H4 (cell line): ENCODE data around the gene SMARCE1. TPM values are rescaled to one million over a fixed set of nuclear protein-coding genes. Genes with fewer than 3 reads are reported as not detected.
A peak's percentile ranks its signal among the peaks of the same experiment; 100 is the strongest.

ENCODE experiments used
- DNase-seq: peaks from one replicate; pipeline ENCODE4 v3.0.0-alpha.2; 2015; ENCODE audit warnings: low spot score
- total RNA-seq: library from RNA; depleted of rRNA; stranded (reverse); fragments of >200 nt; shearing (Covaris generic); gene quantifications from 2 replicates; pipeline ENCODE4 v1.2.3, GENCODE V29; 2014; rRNA removed

The SMARCE1 gene
- 68.5 and 92.5 TPM in 2 replicates for total RNA-seq

- DNase-seq = peak; percentile 24
Measured at GRCh38 chr17:40647624-40648383, at the start of gene SMARCE1. Gene SMARCE1, minus strand, starts transcription at chr17:40647818. Its CDS starts 2,016 bp downstream, at chr17:40645802.

DNA sequence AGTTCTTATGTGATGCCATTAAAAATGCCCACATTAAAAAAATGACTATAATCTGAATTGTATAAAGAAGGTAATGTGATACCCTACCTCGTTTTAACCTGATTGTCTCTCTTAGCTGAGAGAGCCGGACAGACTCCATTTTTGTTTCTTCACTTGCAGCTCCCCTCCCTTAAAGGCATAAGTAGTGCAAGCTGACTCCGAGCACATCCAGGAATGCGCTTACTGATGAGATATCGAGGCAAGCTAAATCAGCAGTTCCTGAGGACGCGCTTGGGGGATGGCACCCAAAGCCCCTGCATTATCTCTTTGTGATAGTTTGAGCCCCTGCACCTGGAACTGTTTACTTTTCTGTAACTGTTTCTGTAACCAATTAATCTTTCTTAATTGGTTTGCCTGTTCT, 49.7 kb upstream of the SMARCE1 start:
- DNase-seq = no peak

- DNase-seq = peak; percentile 48
Measured at GRCh38 chr17:40696651-40697072, 49.0 kb upstream of the SMARCE1 start.

GRCh38 chr17:40695874-40696472, 48.4 kb upstream of the SMARCE1 start:
- DNase-seq = peak; percentile 76

DNA sequence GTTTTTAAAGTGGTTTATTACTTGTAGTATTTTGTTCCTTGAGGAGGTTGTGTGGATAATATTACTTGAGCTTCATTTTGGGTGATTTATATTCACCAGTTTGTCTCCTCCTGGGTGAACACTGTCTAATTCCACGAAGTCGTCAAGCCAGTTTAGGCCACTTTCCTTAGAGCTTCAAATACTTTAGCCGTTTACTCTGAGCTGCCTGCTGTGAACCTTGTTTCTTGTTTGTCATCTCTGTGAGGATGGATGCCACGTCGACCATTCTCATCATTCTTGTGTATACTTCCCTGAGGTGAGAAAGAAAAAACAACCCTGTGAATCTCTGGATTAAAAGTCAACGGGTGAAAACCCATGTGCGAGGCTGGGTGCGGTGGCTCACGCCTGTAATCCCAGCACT, 47.0 kb upstream of the SMARCE1 start:
- no peak for DNase-seq

- DNase-seq = no peak
Measured at GRCh38 chr17:40687106-40687505, 39.5 kb upstream of the SMARCE1 start.

DNA sequence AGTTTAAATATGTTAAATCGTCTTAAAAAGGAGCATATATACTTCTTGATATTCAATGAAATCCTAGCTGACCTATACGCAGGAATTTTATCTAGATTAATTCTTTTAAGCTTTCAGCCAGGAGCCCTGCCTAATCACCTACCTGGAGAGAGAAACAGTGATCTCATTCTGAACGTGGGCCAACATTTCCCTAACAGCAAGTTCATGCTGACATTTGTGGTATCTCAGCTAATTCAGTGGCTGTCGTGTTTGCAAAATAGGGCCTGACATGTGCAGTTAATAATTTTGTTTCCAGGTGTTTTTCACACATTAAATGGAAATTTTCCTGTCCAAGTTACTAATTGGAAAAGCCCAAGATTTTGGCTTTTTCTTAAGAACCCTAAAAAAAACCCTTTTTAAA, 38.6 kb upstream of the SMARCE1 start:
- no peak for DNase-seq

DNA sequence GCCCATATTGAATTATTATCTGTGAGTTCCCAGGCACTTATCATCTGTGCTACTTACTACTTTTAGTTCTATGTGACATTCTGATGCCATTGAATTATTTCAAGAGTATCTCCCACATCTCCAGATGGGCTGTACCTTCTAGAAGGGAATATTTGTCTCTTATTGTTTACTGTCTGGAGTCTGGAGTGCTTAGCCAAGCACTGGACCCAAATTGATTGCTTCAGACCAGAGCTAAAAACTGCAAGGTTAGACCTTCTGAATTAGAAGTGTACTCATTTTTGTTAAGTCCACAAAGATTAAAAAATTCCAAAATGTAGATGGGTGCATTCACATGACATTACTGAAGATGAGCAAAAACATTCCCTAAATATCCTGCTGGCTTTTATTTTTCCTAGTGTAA, 33.4 kb upstream of the SMARCE1 start:
- DNase-seq = no peak

GRCh38 chr17:40679523-40679907, 31.9 kb upstream of the SMARCE1 start:
- no peak for DNase-seq

- DNase-seq = no peak
Measured at GRCh38 chr17:40678902-40679522, 31.4 kb upstream of the SMARCE1 start.

GRCh38 chr17:40675905-40676304, 28.3 kb upstream of the SMARCE1 start:
- DNase-seq = no peak

GRCh38 chr17:40672654-40673053, 25.0 kb upstream of the SMARCE1 start:
- no peak for DNase-seq

GRCh38 chr17:40671282-40671681, 23.7 kb upstream of the SMARCE1 start:
- DNase-seq = no peak

DNA sequence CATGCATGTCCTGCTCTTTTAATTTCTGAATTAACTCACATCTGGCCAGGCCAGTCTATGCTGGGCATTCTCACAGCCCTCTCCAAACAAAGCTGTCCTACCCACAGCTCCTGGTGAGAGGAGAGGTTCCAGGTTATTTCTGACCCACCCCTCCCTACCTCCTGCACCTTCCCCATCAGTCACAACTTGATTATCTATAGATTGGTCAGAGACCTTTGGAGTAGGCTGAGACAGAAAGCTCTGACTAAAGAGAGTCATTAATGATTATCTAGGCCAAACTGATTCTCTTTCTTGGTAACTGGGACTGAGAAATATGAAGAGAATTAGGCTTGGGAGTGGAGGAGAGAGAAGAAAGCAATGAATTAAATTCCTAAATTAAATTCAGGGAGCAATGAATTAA, 18.7 kb upstream of the SMARCE1 start:
- DNase-seq = no peak

DNA sequence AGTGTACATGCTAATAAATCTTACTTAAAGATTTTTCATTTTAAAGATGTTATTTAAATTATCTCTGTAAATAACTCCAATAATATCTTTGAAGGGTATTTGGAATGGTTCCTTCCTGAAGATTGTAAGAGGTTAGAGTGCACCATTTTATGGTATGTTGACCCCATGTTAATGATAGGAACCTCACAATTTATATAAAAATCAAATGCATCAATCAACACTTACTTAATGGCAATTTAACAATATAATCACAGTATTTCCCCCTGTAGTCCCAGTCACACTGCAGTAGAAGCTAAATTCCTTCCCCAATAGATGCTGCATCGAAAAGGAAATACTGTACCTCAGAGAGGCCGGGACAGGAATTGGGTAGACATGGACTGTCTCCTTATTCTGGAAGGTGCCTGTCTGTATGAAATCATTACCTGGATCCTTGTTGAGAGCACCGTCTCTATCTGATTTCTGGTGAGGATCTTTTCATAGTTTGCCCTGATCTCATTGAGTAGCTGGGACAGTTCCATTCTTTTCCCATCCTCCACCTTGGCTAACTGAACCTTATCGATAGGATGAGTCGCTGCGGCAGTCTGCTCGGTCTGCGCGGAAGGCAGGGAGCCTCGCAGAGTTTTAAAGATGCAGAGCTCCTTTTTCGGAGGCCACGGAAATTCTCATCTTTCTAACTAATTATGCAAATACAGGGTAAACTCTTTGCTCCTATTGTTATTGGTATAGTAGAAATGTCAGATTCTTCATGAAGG, 17.1 kb upstream of the SMARCE1 start, which contains the start of gene KRT222:
TSS of gene KRT222 (minus strand) at position 596 of the 752 bp plus-strand sequence. CDS start at position 518, 78 bp downstream.
- no peak for DNase-seq

DNA sequence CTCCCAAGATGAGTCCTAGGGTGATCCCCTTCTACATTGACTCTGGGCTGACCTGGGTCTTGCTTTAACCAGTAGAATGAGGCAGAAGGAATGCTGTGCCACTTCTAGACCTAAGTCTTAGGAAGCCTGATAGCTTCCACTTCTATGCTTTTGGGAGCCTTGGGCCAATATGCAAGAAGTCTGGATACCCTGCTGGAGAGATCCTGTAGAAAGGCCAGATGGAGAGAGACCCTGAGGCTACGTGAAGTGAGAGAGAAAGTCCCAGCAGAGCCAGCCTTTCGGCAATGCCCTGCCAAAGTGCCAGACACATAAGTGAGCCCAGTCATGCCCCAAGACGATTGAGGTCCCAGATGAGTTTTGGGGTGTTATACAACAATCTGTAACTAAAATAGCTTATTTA, 15.6 kb upstream of the SMARCE1 start:
- DNase-seq = no peak

- DNase-seq = no peak
Measured at GRCh38 chr17:40659911-40660310, 12.3 kb upstream of the SMARCE1 start.

DNA sequence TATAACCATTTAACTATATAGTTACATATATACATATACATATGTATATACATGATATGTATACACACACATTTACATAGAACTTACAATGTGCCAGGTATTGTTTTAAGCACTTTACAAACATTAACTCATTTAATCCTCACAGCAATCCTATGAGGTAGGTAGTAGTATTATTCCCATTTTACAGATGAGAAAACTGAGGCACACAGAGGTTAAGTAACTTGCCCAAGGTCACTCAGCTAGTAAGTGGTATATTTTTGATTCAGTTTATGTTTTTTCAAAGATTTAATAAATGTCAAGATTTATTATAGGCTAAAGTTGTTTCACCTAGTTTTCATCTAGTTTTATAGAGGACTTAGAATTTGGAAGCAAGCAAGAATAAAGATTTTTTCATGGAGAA, 10.8 kb upstream of the SMARCE1 start:
- no peak for DNase-seq

DNA sequence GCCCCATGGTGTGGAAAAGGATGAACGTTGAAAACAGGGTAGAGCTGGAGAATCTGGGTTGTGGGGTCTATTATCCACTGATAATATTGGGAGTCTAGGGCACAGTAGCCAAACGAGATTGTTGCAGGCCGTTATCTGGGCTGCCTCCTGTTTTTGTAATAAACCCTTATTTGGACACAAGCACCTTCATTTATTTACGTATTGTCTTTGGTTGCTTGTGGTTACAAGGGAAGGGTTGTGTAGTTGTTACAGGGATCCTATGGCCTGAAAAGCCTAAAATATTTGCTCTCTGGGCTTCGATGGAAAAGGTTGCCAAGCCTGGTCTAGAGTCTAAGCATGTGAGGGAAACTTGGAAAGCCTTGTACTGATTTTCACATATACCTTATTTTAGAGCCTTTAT, 4.3 kb upstream of the SMARCE1 start:
- DNase-seq = no peak

GRCh38 chr17:40648384-40648968, 858 bp upstream of the SMARCE1 start:
- DNase-seq = no peak

DNA sequence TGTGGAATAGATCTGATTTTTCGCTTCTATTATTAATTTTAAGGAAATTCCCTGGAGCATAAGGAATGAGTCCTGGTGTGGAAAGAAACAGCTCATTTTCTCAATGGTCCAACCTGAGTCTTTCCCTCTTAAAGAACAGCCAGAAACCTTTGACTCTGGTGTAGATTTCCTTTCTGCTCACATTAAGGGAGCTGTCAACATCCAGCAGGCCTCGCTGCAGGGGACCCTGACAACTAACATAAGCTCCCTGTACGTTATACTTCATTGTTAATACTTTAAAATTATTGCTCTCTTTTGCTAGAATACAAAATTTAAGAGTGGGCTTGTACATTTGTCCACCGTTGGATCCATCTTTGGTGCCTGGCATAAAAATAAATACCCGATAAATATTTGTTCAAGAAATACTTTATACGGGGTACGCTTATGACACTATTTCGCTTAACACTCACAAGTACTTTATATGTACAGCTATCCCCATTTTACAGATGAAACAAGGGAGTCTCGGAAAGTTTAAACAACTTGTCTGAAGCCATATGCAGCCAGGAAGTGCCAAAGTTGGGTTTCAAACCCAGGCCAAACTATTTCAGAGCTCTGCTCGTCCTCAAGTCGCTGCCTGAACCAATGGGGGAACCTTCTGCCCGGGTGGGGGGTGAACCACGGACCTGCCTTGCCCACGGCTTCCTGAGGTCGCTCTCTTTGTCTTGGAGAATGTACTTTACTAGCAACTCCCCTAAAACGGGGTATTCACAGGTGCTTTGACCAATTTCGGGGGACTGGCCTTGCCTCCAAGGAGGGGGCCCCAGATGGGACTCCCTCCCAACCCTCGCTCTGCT, 611 bp downstream of the SMARCE1 start:
- DNase-seq = peak; percentile 10
